ENCODE measurements around the gene WNT7B.

Gene WNT7B

DNA sequence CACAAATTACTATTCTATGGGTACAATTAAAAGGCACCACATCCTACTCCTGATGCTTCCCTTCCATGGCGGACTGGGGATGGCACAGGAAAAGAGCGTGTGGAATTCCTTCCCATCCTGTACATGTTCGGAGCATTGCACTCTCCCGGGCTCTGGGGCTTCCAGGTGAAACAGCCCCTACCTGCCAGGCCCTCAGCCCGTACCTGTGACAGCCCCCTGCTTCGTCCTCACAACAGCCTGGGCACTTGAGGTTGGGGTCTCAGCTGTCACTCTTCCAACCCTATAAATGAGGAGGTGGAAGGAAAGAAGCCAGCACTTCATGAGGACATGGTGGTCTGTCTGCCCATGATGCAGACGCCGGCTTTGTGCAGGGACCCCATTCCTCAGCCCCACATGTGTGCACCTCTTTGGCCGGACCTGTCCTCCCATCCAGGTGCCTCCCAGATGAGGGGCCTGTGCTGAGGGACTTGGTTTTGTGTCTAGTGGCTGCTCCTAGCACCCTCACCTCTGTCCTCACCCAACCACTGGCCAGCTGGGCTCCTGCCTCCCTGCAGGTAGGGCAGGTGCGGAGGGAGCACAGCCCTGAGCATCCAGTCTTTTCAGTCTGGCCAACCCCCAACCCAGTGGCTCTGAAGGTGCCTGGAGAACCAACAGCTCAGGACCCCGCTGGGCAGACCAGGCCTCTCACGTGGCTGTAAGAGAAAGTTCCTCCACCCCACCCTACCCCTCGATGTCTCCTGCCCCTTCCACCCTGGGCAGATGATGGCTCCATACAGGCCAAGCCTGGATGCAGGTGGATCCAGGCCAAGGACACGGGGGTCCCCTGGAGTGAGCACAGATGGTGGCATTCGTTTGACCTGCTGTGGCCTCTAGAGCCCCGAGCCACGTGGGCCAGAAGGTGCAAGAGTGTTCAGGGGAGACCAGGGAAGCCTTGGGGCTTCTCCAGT, 23.4 kb upstream of the WNT7B start:
- Histone ChIP-seq H3K79me2 (ENCODE audit: insufficient read depth, low read depth) (no peaks in the 10 kb centered on the region), H3K9ac (no peak overlapping the region), H2AFZ (ENCODE audit: low read depth) (no peak overlapping the region), H3K27me3 (ENCODE audit: insufficient read depth, low read depth) (peaks cover 59% of the 10 kb centered on the region; the same call in 1 of the 2 replicates), H3K27ac (no peak overlapping the region), H3K4me2 (no peak overlapping the region), H3K4me3 (IDR thresholded peaks at IDR 0.05; ENCODE audit: insufficient read depth, low read depth, low read length) (no peak overlapping the region), H3K4me1 (ENCODE audit: low read depth, poor library complexity, severe bottlenecking) (no peaks in the 10 kb centered on the region), H4K20me1 (ENCODE audit: insufficient read depth) (no peaks in the 10 kb centered on the region), H3K36me3 (ENCODE audit: insufficient read depth) (no peaks in the 10 kb centered on the region)
- TF ChIP-seq, protein P1, sequence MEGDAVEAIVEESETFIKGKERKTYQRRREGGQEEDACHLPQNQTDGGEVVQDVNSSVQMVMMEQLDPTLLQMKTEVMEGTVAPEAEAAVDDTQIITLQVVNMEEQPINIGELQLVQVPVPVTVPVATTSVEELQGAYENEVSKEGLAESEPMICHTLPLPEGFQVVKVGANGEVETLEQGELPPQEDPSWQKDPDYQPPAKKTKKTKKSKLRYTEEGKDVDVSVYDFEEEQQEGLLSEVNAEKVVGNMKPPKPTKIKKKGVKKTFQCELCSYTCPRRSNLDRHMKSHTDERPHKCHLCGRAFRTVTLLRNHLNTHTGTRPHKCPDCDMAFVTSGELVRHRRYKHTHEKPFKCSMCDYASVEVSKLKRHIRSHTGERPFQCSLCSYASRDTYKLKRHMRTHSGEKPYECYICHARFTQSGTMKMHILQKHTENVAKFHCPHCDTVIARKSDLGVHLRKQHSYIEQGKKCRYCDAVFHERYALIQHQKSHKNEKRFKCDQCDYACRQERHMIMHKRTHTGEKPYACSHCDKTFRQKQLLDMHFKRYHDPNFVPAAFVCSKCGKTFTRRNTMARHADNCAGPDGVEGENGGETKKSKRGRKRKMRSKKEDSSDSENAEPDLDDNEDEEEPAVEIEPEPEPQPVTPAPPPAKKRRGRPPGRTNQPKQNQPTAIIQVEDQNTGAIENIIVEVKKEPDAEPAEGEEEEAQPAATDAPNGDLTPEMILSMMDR (conservative IDR thresholded peaks at IDR 0.05; ENCODE audit: low read depth, low read length) = no peak

DNA sequence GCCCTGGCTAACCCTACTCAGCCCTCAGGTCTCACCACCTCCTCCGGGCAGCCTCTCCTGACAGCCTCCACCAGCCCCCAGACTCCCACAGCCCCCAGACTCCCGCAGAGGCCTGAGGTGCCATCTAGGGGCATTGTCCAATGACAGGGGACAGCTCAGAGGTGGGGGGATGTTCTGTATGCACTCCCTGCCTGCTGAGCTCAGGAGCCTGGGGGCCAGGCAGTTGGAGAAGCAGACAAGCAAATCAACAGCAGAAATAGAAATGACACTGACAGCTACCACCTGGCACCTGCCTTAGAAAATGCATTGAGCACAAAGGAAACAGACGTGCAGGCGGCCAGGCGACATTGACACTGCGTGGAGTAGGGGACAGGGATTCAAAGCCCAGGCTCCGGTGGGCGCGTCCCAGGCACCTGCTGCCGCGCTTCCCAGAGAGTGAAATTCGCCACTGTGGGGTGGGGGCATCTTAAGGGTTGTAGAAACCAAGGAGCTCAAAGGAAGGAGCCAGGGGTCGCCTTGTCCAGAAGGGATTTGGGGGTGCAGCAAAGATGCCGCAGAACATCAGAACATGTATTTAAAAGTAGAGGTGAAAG, 22.5 kb upstream of the WNT7B start:
- H3K4me2 ChIP-seq = no peak overlapping the region
- H2AFZ ChIP-seq (ENCODE audit: low read depth) = no peak overlapping the region
- no peaks in the 10 kb centered on the region for H3K36me3 ChIP-seq (ENCODE audit: insufficient read depth)
- no peak overlapping the region for H3K4me3 ChIP-seq (IDR thresholded peaks at IDR 0.05; ENCODE audit: insufficient read depth, low read depth, low read length)
- H3K79me2 ChIP-seq (ENCODE audit: insufficient read depth, low read depth) = no peaks in the 10 kb centered on the region
- H3K9ac ChIP-seq = no peak overlapping the region
- no peaks in the 10 kb centered on the region for H3K4me1 ChIP-seq (ENCODE audit: low read depth, poor library complexity, severe bottlenecking)
- TF ChIP-seq, protein P1 (conservative IDR thresholded peaks at IDR 0.05; ENCODE audit: low read depth, low read length) = no peak
- H3K27ac ChIP-seq = no peak overlapping the region
- no peaks in the 10 kb centered on the region for H4K20me1 ChIP-seq (ENCODE audit: insufficient read depth)
- H3K27me3 ChIP-seq (ENCODE audit: insufficient read depth, low read depth) = peaks cover 58% of the 10 kb centered on the region; the same call in 1 of the 2 replicates

DNA sequence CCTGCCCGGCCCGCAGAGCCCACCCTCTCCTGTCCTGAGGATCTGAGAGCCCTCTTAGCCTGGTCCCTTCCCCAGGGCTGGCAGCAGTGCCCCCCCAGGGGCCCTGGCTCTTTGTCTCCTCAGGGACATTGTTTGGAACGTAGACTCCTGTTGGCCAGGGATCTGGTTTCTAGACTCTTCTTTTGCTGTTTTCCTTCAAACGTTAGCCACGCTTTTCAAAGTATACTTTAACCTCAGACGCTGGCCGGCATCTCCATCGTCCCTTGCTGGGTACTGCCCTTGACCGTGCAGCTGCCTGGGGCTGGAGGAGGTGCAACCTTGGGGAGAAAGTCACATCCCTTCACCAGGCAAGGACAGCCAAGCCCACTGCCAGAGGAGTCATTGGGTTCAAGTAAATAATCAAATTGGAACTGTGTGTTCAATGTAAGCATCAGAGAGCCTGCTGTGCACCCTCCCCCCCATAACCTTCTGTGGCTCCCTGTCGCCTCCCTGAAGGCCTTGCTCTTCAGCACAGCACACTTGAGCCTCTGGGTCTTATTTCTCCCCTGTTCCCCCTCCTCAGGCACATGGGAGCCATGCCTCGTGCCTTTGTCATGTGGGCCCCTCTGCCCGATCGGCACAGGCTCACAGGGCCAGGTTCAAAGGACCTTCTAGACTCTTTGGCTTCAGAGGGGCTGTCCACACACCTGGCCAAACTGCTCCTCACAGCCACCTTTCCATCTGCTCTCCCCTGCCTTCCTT, 21.8 kb upstream of the WNT7B start:
- Histone ChIP-seq H3K4me2 (no peak overlapping the region), H3K27ac (no peak overlapping the region), H3K9ac (no peak overlapping the region), H3K79me2 (ENCODE audit: insufficient read depth, low read depth) (no peaks in the 10 kb centered on the region), H3K27me3 (ENCODE audit: insufficient read depth, low read depth) (peaks cover 58% of the 10 kb centered on the region; the same call in 1 of the 2 replicates), H3K4me1 (ENCODE audit: low read depth, poor library complexity, severe bottlenecking) (no peaks in the 10 kb centered on the region), H3K4me3 (IDR thresholded peaks at IDR 0.05; ENCODE audit: insufficient read depth, low read depth, low read length) (no peak overlapping the region), H3K36me3 (ENCODE audit: insufficient read depth) (no peaks in the 10 kb centered on the region), H4K20me1 (ENCODE audit: insufficient read depth) (no peaks in the 10 kb centered on the region), H2AFZ (ENCODE audit: low read depth) (no peak overlapping the region)
- TF ChIP-seq, protein P1 (conservative IDR thresholded peaks at IDR 0.05; ENCODE audit: low read depth, low read length) = no peak

- Histone ChIP-seq H3K9ac (no peak overlapping the region), H3K4me1 (ENCODE audit: low read depth, poor library complexity, severe bottlenecking) (no peaks in the 10 kb centered on the region), H3K79me2 (ENCODE audit: insufficient read depth, low read depth) (no peaks in the 10 kb centered on the region), H3K4me2 (no peak overlapping the region), H4K20me1 (ENCODE audit: insufficient read depth) (no peaks in the 10 kb centered on the region), H3K27me3 (ENCODE audit: insufficient read depth, low read depth) (peaks cover 61% of the 10 kb centered on the region; the same call in 1 of the 2 replicates), H3K4me3 (IDR thresholded peaks at IDR 0.05; ENCODE audit: insufficient read depth, low read depth, low read length) (no peak overlapping the region), H2AFZ (ENCODE audit: low read depth) (no peak overlapping the region), H3K27ac (no peak overlapping the region), H3K36me3 (ENCODE audit: insufficient read depth) (no peaks in the 10 kb centered on the region)
- TF ChIP-seq, protein P1 (conservative IDR thresholded peaks at IDR 0.05; ENCODE audit: low read depth, low read length) = no peak
These were observed 21.0 kb upstream of the WNT7B start for GRCh38 chr22:45997777-45998637.
